A549 (cell line): ENCODE results near the gene PHKB. TPM values are rescaled to one million over a fixed set of nuclear protein-coding genes. Genes with fewer than 3 reads are reported as not detected.

Experiments used
- ATAC-seq, 2 experiments: fragments of 200-7000 bp in 1 of 2; fragments of >200 bp in 1 of 2; cut with Nextera tagmentation in 1 of 2; cut with Tn5 transposase in 1 of 2; 3 replicates each; pipeline versions ENCODE4 v1.8.0 to v1.9.1; 2018 to 2020; ENCODE audit warnings: mild to moderate bottlenecking in 1 of 2, moderate library complexity in 1 of 2
- CTCF ChIA-PET: fragments of 300-600 bp; sonication (Branson Sonifier 250); formaldehyde crosslinking; extraction: SDS; loops from one replicate; lab custom pipeline; 2021; ENCODE audit warnings: antibody characterized with exemption, inconsistent platforms; lab: Yijun Ruan, JAX
- POLR2A ChIA-PET: fragments of 350-600 bp; formaldehyde crosslinking; extraction: SDS; loops from one replicate; lab custom pipeline; 2021; ENCODE audit warnings: antibody characterized with exemption, inconsistent platforms; lab: Yijun Ruan, JAX
- DNase-seq, 2 experiments: peaks; one replicate each; pipeline versions ENCODE4 v3.0.0 to v3.0.0-alpha.2; 2011 to 2016; ENCODE audit warnings: low read depth in 1 of 2, low spot score in 1 of 2
- FAIRE-seq: peaks from 2 replicates; lab custom pipeline; 2011; peaks lifted over from hg19 to GRCh38; lab: Jason Lieb, UNC
- H3K27ac ChIP-seq, 2 experiments: fragments of >200 bp; sonication (Bioruptor Twin); formaldehyde crosslinking; 3 replicates each; pipeline ENCODE4 v1.5.1; 2016 to 2017
- H3K4me1 ChIP-seq: fragments of >200 bp; sonication (Bioruptor Twin); formaldehyde crosslinking; 3 replicates; pipeline ENCODE4 v1.6.1; 2016
- H3K4me2 ChIP-seq: fragments of >200 bp; sonication (Bioruptor Twin); formaldehyde crosslinking; 3 replicates; pipeline ENCODE4 v1.6.1; 2016
- H3K4me3 ChIP-seq: fragments of >200 bp; sonication (Bioruptor Twin); formaldehyde crosslinking; 3 replicates; pipeline ENCODE4 v1.5.1; 2016
- H3K9me3 ChIP-seq: fragments of >200 bp; sonication (Bioruptor Twin); formaldehyde crosslinking; 3 replicates; pipeline ENCODE4 v1.6.1; 2016
- CHD4 ChIP-seq: fragments of 200-600 bp; sonication (generic); IDR thresholded peaks from 2 replicates; pipeline ENCODE4 v1.6.1; 2016; ENCODE audit warnings: antibody characterized with exemption, mild to moderate bottlenecking, borderline replicate concordance
- E2F6 ChIP-seq: IDR thresholded peaks from 2 replicates; pipeline ENCODE4 v1.6.1; 2012; ENCODE audit warnings: low read depth, borderline replicate concordance
- ESRRA ChIP-seq: fragments of 150-350 bp; IDR thresholded peaks from 2 replicates; pipeline ENCODE4 v1.6.1; 2014; ENCODE audit warnings: mild to moderate bottlenecking, low read length, borderline replicate concordance
- FOSB ChIP-seq: fragments of 250-450 bp; sonication (Bioruptor Pico); IDR thresholded peaks from 2 replicates; pipeline ENCODE4 v1.5.0; 2020; ENCODE audit warnings: mild to moderate bottlenecking, moderate library complexity
- HES2 ChIP-seq: fragments of >200 bp; sonication (Bioruptor Twin); formaldehyde crosslinking; IDR thresholded peaks from 2 replicates; pipeline ENCODE4 v1.6.1; 2016
- HEYL ChIP-seq: fragments of 250-450 bp; sonication (Bioruptor Pico); IDR thresholded peaks from 2 replicates; pipeline ENCODE4 v1.8.0; 2021; ENCODE audit warnings: mild to moderate bottlenecking, moderate library complexity
- HMGXB4 ChIP-seq: fragments of 250-450 bp; sonication (Bioruptor Pico); IDR thresholded peaks from 2 replicates; pipeline ENCODE4 v1.5.0; 2021; ENCODE audit warnings: mild to moderate bottlenecking, moderate library complexity, borderline replicate concordance
- HOXB5 ChIP-seq: fragments of 250-450 bp; sonication (Bioruptor Pico); IDR thresholded peaks from 2 replicates; pipeline ENCODE4 v1.5.0; 2020; ENCODE audit warnings: mild to moderate bottlenecking, moderate library complexity
- MAFK ChIP-seq: fragments of 450-650 bp; IDR thresholded peaks from 2 replicates; pipeline ENCODE4 v1.6.1; 2014; ENCODE audit not compliant: partially characterized antibody
- MAZ ChIP-seq: fragments of 150-350 bp; IDR thresholded peaks from 2 replicates; pipeline ENCODE4 v1.6.1; 2014; ENCODE audit warnings: antibody characterized with exemption, low read depth, low read length, borderline replicate concordance
- NFE2L2 ChIP-seq: fragments of 150-350 bp; conservative IDR thresholded peaks from 2 replicates; pipeline ENCODE4 v1.6.1; 2014; ENCODE audit warnings: low read length
- NPAS2 ChIP-seq: fragments of 250-450 bp; sonication (Bioruptor Pico); IDR thresholded peaks from 2 replicates; pipeline ENCODE4 v1.8.0; 2022; ENCODE audit warnings: mild to moderate bottlenecking, moderate library complexity, borderline replicate concordance
- NR3C1 ChIP-seq: fragments of >200 bp; sonication (Bioruptor Twin); formaldehyde crosslinking; IDR thresholded peaks from 3 replicates; pipeline ENCODE4 v1.6.1; 2017
- RARB ChIP-seq: fragments of 250-450 bp; sonication (Bioruptor Pico); IDR thresholded peaks from 2 replicates; pipeline ENCODE4 v1.8.0; 2021; ENCODE audit warnings: mild to moderate bottlenecking, moderate library complexity
- SREBF2 ChIP-seq: fragments of 450-650 bp; IDR thresholded peaks from 2 replicates; pipeline ENCODE4 v1.6.1; 2014; ENCODE audit warnings: mild to moderate bottlenecking, moderate library complexity
- ZC3H11A ChIP-seq: fragments of 450-650 bp; IDR thresholded peaks from 2 replicates; pipeline ENCODE4 v1.6.1; 2014; ENCODE audit warnings: antibody characterized with exemption, mild to moderate bottlenecking
- ZNF302 ChIP-seq: fragments of 250-450 bp; sonication (Bioruptor Pico); IDR thresholded peaks from 2 replicates; pipeline ENCODE4 v1.9.0; 2021; ENCODE audit warnings: inconsistent platforms, mild to moderate bottlenecking, moderate library complexity
- WGBS: methylation state at CpG from one replicate; pipeline ENCODE4 v1.1.6; 2017; ENCODE audit errors: missing lambda C conversion rate; 5-methylcytosine and 5-hydroxymethylcytosine counted together
- polyA plus RNA-seq, 4 experiments: library from polyadenylated mRNA; depleted of rRNA in 3 of 4; stranded (reverse); fragments of >200 nt; fragmentation: RNase III in 1 of 4; extraction: RNeasy Plus Mini Kit Qiagen cat#74134 plus additional on column Dnase treatment in 1 of 4; gene quantifications; 2 replicates in 3 of 4; 3 replicates in 1 of 4; pipeline ENCODE4 v1.2.3, GENCODE V29; 2011 to 2017
- TF ChIP-seq, protein P1 (sequence below): IDR thresholded peaks from 2 replicates; pipeline ENCODE4 v1.6.1; 2012
- TF ChIP-seq, protein P2 (sequence below): fragments of >200 bp; sonication (Bioruptor Twin); formaldehyde crosslinking; IDR thresholded peaks from 3 replicates; pipeline ENCODE4 v1.5.1; 2016

Gene PHKB
- polyA plus RNA-seq, 2 of the 4 experiments (the other 2 are of a cell fraction), result 33.2 to 96.8 TPM

DNA sequence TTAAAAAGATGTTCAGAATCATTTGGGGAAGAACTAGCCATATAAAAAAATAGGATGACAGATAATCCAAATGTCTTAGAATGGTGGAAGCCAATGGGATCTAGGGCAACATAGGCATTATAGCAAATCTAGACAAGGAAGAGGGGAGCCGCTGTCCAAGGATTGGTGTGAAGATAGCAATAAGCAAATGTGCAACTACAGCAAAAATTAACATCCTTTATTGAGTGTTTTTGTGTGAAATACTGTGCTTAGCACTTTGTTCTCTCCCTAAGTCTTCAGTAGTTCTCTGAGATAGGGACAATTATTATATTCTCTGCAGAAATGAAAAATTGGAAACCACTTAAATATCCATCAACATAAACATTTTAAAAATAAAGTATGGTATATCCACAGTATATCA is 177.0 kb downstream of the PHKB start:
- TF ChIP-seq MAFK (peak; percentile 84), HMGXB4 (CRISPR knock-in tag) (no peak), FOSB (CRISPR knock-in tag) (no peak)
- TF ChIP-seq, protein P1, sequence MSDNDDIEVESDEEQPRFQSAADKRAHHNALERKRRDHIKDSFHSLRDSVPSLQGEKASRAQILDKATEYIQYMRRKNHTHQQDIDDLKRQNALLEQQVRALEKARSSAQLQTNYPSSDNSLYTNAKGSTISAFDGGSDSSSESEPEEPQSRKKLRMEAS, result no peak
- no peak overlapping the region for H3K27ac ChIP-seq
- no peaks in the 10 kb centered on the region for H3K9me3 ChIP-seq
- FAIRE-seq (no peak), DNase-seq (no peak), ATAC-seq (no peak)
- H3K4me3 ChIP-seq, result no peak overlapping the region
- H3K4me1 ChIP-seq, result peaks cover 7% of the 10 kb centered on the region; the same call in 2 of the 3 replicates
- ChIA-PET CTCF (no interaction called here), POLR2A (no interaction called here)
- H3K4me2 ChIP-seq, result no peak overlapping the region
- WGBS, result 91% methylated on average over 1 of the region's 1 CpG

- no peak for ATAC-seq
These were observed 179.5 kb downstream of the PHKB start for GRCh38 chr16:47640661-47641060.

DNA sequence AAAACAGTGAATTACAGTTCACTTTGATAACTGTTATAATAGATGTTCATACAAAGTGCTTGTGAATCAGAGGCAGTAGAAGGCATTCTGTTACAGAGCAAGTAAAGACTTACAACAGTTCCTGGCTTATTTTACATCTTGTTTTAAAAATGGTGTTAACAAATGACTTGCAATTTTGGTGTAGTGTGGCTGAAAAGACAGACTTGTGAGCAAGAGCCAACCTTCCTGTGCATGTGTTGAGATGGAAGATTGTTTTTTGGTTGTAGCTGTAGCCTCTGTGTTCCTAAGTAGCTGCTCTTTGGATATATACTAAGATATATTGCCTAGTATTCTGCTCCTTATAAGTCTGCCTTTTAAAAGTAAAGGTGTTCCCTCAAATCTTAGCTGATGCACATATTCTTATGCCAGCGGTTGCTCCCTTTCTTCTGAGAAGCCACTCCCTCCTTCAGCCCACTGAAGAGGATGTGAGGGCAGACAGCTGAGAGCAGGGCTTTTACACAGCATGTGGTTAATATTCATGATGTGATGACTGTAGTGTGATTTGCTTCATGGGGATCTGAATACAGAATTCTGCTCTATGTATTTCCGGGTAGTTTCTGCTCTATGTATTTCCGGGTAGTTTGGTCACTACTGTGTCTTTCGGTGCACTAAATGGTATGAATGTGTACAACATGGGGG is 182.3 kb downstream of the PHKB start:
- Histone ChIP-seq H3K4me2 (no peak overlapping the region), H3K27ac (no peak overlapping the region), H3K4me3 (no peak overlapping the region), H3K4me1 (no peaks in the 10 kb centered on the region), H3K9me3 (no peaks in the 10 kb centered on the region)
- no peak for DNase-seq
- TF ChIP-seq, protein P2, sequence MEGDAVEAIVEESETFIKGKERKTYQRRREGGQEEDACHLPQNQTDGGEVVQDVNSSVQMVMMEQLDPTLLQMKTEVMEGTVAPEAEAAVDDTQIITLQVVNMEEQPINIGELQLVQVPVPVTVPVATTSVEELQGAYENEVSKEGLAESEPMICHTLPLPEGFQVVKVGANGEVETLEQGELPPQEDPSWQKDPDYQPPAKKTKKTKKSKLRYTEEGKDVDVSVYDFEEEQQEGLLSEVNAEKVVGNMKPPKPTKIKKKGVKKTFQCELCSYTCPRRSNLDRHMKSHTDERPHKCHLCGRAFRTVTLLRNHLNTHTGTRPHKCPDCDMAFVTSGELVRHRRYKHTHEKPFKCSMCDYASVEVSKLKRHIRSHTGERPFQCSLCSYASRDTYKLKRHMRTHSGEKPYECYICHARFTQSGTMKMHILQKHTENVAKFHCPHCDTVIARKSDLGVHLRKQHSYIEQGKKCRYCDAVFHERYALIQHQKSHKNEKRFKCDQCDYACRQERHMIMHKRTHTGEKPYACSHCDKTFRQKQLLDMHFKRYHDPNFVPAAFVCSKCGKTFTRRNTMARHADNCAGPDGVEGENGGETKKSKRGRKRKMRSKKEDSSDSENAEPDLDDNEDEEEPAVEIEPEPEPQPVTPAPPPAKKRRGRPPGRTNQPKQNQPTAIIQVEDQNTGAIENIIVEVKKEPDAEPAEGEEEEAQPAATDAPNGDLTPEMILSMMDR, result no peak
- no peak for TF ChIP-seq SREBF2
- TF ChIP-seq NFE2L2, result 0 out of 2 replicates have a peak, but pooled peaks have one; percentile 24
- ChIA-PET POLR2A (no interaction called here), CTCF (no interaction called here)
- no peak for ATAC-seq
- 94% methylated on average over 4 of the region's 4 CpGs for WGBS
- no peak for FAIRE-seq

More at GRCh38 chr16:47640661-47641060, 179.5 kb downstream of the PHKB start:
- Histone ChIP-seq H3K4me1 (no peaks in the 10 kb centered on the region), H3K4me3 (no peak overlapping the region), H3K27ac (no peak overlapping the region), H3K4me2 (no peak overlapping the region), H3K9me3 (no peaks in the 10 kb centered on the region)
- ChIA-PET POLR2A (no interaction called here), CTCF (no interaction called here)
- no peak for DNase-seq
- FAIRE-seq, result no peak
- TF ChIP-seq NR3C1 (no peak), CHD4 (no peak), RARB (no peak)
- WGBS, result 93% methylated on average over 3 of the region's 3 CpGs

DNA sequence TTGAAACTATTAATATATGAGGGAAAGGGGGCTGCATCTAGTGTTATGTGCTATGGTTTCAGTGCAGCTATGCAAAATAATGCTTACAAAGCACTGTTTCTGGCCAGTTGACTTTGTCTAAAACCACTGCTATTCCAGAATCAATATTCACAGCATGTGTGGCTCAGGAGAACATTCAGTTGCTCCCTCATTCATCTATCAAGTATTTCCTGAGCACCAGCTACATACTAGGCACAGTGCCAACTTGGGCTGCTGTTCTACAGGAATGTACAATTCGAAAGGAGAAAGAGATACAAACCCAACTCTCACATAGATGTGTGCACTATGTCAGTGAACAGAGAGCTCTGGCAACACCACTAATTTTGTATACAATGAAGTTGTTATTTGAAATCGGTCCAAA is 183.0 kb downstream of the PHKB start:
- FAIRE-seq (no peak), DNase-seq (no peak), ATAC-seq (no peak)
- CTCF ChIA-PET, result no interaction called here
- H3K9me3 ChIP-seq, result no peaks in the 10 kb centered on the region
- no peak overlapping the region for H3K4me3 ChIP-seq
- H3K27ac ChIP-seq, result no peak overlapping the region
- no peak overlapping the region for H3K4me2 ChIP-seq
- WGBS, result 86% methylated on average over 2 of the region's 2 CpGs
- POLR2A ChIA-PET, result no interaction called here
- no peaks in the 10 kb centered on the region for H3K4me1 ChIP-seq
- no peak for TF ChIP-seq ZNF302 (CRISPR knock-in tag)
- TF ChIP-seq, all 56 proteins: peak for 0

DNA sequence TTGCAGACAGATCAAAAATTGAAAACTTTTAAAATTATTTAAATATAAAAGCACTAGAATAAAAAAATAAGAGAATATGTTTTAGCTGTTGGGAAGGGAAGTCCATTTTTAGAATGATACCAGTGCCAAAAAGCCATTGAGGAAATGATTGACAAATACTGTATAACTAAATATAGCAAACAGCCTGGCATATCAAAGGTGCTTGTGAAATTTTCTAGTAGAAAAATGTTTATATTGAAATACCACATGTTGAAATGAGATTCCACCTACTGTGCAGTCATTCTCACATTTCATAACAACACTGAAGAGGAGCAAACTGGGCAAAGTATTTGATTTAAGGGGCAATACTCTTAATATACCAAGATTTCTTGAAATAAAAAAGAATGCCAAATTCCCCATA is 183.5 kb downstream of the PHKB start:
- FAIRE-seq (no peak), ATAC-seq (no peak), DNase-seq (no peak)
- H3K27ac ChIP-seq, result no peak overlapping the region
- H3K4me3 ChIP-seq, result no peak overlapping the region
- H3K4me1 ChIP-seq, result no peaks in the 10 kb centered on the region
- H3K4me2 ChIP-seq, result no peak overlapping the region
- no peaks in the 10 kb centered on the region for H3K9me3 ChIP-seq
- ChIA-PET POLR2A (no interaction called here), CTCF (no interaction called here)
- no peak for TF ChIP-seq HOXB5
- no peak for TF ChIP-seq NFE2L2
- TF ChIP-seq HEYL (CRISPR knock-in tag), result no peak
- no peak for TF ChIP-seq ESRRA
- no peak for TF ChIP-seq NPAS2 (CRISPR knock-in tag)
- no peak for TF ChIP-seq SREBF2
- no peak for TF ChIP-seq E2F6
- no peak for TF ChIP-seq HES2
- TF ChIP-seq ZNF302 (CRISPR knock-in tag), result no peak
- TF ChIP-seq MAZ, result no peak
- TF ChIP-seq ZC3H11A, result no peak
